HG02798 (cell line): Measurements from ENCODE around the gene BBS5.
"Not testable (repeated sequence)": the region's sequence is repeated elsewhere in the genome, so short reads cannot be mapped to it uniquely, and the experiment has no call there.

Experiments used
- ATAC-seq: cut with Tn5 transposase; IDR thresholded peaks from one replicate; pipeline ENCODE4 v1.9.1; 2021; ENCODE audit warnings: mild to moderate bottlenecking; ENCODE audit not compliant: unreplicated experiment, poor library complexity

BBS5 gene

GRCh38 chr2:169479257-169480078, at the start of gene BBS5:
BBS5 (plus strand) TSS chr2:169479494; CDS start chr2:169479554, 60 bp downstream.
- ATAC-seq, result peak; percentile 98

- ATAC-seq, result not testable (repeated sequence)
These were observed 47.5 kb upstream of the BBS5 start for GRCh38 chr2:169431772-169432171.

GRCh38 chr2:169434236-169434635, 45.1 kb upstream of the BBS5 start:
- ATAC-seq, result not testable (repeated sequence)

- no peak for ATAC-seq
These were observed 40.7 kb upstream of the BBS5 start for GRCh38 chr2:169438466-169439072.

- ATAC-seq, result no peak
These were observed 39.4 kb upstream of the BBS5 start for GRCh38 chr2:169439900-169440299.

GRCh38 chr2:169446452-169446851, 32.8 kb upstream of the BBS5 start:
- ATAC-seq, result no peak

GRCh38 chr2:169448316-169448715, 31.0 kb upstream of the BBS5 start:
- ATAC-seq, result no peak

- ATAC-seq, result no peak
These were observed 30.4 kb upstream of the BBS5 start for GRCh38 chr2:169448865-169449264.

GRCh38 chr2:169452080-169452479, 27.2 kb upstream of the BBS5 start:
- ATAC-seq, result no peak

- ATAC-seq, result not testable (repeated sequence)
These were observed 26.2 kb upstream of the BBS5 start for GRCh38 chr2:169453044-169453443.

GRCh38 chr2:169461143-169461542, 18.2 kb upstream of the BBS5 start:
- no peak for ATAC-seq

GRCh38 chr2:169462896-169463695, 16.2 kb upstream of the BBS5 start:
- ATAC-seq, result no peak

- ATAC-seq, result no peak
These were observed 14.8 kb upstream of the BBS5 start for GRCh38 chr2:169464466-169464865.

- no peak for ATAC-seq
These were observed 14.4 kb upstream of the BBS5 start for GRCh38 chr2:169464882-169465281.

- no peak for ATAC-seq
These were observed 10.5 kb upstream of the BBS5 start for GRCh38 chr2:169468841-169469240.

- ATAC-seq, result no peak
These were observed 9.2 kb upstream of the BBS5 start for GRCh38 chr2:169469952-169470572.

GRCh38 chr2:169472249-169472648, 7.0 kb upstream of the BBS5 start:
- no peak for ATAC-seq

GRCh38 chr2:169476459-169476858, 2.8 kb upstream of the BBS5 start:
- no peak for ATAC-seq

- ATAC-seq, result no peak
These were observed 955 bp upstream of the BBS5 start for GRCh38 chr2:169478339-169478738.

GRCh38 chr2:169478745-169479256, 493 bp upstream of the BBS5 start:
- ATAC-seq, result no peak
